GM21367 (cell line): ENCODE results near the gene WIPF2.
A peak's percentile ranks its signal among the peaks of the same experiment; 100 is the strongest.

ENCODE experiments used
- ATAC-seq: cut with Tn5 transposase; IDR thresholded peaks from one replicate; pipeline ENCODE4 v1.9.1; 2021; ENCODE audit not compliant: unreplicated experiment

Gene WIPF2

DNA sequence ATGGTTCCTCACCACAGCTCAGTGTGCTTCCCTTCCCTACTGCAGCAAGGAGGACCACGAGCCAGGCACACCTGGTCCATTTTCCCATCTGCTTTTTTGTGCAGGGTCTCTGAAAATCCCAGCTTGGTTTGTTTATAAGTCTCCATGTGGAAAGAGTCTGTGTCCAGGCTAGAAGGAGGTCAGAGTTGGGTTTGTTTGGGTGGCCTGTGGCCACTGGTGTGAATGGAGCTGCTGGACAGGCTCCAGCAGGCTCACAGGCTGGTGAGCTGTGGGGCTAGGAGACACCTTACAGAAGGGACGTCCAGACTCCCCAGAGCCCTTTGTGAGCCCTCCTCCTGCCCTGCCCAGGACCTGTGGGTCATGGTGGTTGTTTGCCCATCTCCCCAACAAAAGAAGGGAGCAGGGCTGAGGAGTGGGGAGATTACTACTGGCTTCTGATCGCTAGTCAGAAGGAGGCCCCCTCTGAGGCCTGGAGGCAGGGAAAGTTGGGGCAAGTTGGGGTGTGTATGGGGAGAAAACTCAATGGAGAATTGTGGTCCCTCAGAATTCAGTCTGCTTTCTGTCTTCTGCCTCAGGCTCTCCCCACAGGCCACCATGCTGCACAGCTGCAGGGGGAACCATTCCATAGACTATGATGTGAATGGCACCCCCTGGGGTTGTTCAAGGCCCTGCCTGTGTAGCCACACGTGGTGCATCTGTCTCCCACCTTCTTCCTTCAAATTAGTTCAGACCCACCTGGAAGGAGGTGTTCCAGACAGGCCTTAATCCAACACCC lies 94.0 kb downstream of the WIPF2 start:
- no peak for ATAC-seq

DNA sequence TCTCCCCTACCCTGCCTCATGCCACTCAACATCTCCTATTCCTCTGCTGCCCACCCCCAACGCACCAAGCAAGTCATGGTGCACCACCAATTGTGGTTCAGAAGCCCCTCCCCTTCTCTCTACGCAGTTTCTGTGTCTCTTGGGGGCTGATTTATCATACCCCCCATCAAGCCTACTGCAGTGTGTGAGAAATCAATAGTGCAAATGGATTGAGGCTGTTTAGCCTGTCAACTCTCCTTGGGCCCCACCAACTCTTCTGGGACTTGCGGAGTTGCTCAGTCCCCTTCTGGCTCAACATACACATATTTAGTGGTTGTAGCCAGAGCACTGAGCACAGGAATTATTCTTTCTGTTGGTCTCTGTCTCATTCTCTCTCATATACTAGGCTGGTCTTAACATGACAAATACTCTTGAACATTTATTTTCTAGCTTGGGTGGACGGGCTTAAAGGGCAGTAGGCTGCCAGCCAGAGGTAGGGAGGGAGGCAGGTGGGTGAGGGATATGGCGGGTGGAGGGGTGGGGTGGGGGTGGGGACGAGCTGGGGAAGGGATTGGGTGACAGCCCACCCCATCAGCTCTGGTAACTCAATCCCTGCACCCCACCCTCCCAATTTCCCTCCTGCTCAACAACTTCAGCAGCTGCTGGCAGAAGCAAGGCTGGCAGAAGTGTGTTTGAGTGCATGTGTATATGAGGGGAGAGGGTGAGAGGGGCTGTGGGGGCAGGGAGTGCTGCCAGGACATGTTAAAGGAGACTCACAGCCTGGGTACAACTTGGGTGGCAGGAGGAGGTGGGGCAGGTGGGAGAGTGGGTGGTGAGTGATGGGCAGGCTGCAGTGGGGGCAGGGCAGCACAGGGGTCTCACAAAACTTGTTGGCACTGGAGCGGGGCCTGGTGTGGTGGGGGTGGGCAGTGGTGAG lies 94.8 kb downstream of the WIPF2 start:
- ATAC-seq: no peak

DNA sequence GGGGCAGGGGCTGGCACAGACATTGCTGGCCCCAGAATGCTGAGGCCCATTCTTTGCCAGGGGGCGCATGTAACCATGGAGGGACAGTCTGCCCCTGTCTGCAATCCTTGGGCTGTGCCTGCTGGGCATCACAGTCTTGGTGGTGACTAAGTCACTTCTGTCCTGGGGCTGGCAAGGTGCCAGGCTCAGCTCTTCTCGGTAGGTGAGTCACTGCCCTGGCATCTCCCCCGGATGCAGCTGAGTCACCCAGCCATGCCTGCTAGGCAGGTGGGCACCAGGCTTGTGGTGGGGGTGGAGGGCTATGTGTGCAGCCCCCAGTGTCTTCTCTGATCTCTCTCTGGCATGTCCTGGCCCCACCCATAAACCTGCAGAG lies 95.5 kb downstream of the WIPF2 start:
- no peak for ATAC-seq

DNA sequence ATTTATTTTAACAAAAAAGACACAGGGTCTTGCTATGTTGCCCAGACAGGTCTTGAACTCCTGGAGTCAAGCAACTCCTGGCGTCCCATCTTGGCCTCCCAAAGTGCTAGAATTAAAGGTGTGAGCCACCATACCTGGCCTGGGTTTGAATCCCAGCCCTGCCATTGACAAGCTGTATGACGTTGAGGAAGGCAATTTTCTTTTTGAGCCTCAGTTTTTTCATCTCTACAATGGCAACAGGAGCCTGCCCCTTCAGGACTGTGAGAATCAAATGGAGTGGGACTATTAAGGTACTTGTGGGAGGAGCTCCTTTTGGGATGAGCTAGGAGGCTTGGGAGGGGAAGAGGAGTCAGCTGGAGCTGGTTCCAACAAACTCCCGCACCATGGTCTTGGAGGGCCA lies 96.1 kb downstream of the WIPF2 start:
- no peak for ATAC-seq

DNA sequence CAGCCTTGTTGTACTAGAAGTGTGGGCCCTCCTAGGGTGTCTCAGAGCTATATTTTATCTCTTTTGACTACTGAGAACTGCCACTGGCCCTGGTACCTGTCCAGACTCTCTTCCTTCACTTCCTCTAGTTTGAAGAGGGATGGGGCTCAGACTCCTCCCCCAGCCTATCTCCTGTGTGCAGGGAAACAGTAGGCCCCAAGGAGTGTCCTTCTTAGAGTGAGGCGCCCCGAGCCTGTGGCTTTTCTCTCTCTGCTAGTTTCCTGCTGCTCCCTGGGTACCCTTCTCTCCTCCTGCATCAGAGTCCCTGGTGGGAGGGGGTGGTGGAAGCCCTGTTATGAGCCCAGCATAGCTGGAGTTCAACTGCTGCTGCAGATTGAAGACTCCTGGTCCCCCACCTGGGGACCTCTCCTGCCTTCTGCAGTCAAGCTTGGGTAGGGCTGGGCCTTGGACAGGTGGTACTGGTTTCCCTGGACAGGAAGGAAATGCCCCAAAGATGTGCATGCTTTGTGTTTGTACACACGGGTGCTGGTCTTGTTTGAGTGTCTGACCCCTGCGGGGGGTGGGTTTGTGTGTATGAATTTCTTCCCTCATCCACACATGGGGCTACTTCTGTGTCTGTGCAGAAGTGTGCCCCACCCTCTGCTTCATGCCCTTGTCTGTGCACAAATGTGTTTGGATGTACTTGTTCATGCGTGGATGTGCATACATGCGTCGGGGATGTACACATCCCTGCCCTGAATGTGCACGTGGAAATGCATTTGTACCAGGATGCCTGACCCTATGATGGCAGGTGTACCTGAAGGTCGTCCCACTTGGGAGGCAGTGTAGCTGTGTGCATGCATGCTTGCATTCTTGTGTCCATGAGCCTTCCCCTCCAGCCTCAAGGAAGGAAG lies 96.8 kb downstream of the WIPF2 start:
- ATAC-seq: no peak

DNA sequence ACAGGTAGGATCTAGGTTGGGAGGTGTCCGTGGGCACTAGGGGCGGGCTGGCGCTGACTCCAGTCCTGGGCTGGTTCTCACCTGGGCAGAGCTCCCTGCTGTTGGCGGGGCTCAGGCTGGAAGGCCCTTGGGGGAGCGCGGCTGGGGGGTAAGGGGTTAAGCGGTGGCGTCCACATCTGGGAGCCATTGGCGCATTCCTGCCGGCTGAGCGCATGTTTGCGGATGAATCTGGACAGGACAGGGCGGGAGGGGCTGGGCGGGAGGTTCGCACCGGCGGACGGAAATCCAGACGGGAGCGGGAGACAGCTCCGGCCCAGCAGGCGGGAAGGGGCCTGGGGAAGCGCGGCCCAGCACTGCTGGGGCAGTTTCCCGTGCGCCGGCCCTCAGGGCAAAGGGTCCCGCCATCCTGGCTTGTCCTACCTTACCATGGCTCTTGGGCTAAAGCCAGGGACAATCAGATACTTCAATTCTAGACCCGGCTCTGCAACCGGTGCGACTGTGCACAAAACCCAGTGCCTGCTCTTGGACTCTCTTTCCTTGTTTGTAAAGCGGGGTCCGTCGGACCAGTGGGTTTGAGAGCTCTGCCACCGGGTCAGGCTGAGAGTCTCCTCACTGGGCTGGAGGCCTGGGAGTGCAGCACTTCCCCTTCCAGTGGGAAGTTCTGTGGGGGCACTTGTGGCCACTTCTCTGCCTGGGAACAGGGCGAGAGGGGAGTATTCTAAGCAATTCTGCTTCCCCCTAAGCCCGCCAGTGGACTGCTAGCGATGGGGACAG lies 97.7 kb downstream of the WIPF2 start:
- ATAC-seq: no peak

DNA sequence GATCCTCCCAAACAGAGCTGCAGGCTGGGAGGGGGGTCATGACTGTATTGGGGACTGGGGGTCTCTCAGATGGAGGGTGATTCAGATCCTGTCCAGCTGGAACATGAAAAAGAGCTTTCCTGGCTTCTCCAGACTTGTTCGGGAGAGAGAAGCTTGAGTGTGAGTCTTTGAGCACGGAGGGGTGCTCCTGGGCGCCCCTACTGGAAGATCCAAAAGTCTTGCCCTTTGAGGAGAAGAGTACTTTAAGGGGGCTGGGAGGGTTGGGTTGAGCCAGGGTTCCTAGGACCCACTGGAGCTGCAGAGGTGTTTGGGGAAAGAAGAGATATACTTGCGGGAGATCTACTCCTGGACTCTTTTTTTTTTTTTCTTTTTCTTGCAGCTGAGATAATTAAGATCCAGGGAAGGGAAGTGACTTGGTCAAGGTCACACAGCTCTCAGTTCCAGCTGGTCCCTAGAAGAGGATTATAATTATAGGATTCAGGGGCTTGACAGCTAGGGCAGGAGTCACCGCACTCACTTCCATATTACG lies 98.3 kb downstream of the WIPF2 start:
- ATAC-seq: no peak

DNA sequence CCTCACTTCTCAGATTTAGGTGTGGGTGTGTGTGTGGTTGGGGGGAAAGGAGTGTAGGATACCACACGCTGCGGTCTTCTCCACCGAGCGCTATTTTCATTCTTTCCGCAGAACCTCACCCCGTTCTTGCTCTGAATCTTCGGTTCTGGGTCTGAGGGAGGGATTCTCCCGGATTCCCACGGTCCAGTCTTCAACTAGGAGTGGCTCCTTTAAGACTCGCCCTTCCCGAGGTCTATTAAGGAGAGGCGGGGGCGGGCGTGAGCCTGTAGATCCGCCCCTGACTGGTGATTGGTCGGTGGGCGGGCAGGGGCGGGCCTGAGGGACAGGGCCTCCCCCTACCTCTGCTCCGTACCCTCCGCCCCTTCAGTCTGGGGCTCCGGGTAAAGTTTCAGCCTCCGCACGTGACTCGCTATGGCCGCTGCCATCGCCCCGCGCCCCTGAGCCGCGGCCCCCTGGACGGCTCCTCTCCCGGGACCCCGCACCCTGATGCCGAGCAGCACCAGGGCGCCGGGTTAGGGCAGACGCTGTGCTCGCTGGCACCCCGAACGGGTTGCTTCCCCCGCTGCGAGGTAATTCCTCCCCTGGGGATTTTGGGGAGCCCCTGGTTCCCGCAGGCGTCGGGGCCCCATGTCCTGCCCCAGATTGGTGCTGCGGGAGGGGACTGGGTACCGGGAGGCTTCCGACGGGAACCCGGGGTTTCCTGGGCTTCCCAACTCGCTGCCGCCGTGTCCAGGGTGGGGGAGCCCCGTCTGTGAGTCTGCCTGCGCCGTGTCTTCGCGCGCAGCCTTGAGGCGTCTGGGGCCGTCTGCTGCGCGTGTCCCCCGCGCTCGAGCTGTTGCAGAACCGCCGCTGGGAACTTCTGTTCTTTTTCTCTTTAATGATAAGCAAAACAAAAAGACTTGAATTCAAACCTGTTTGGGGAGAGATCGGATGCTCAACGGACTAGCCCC lies 99.1 kb downstream of the WIPF2 start:
- ATAC-seq: peak; percentile 39

DNA sequence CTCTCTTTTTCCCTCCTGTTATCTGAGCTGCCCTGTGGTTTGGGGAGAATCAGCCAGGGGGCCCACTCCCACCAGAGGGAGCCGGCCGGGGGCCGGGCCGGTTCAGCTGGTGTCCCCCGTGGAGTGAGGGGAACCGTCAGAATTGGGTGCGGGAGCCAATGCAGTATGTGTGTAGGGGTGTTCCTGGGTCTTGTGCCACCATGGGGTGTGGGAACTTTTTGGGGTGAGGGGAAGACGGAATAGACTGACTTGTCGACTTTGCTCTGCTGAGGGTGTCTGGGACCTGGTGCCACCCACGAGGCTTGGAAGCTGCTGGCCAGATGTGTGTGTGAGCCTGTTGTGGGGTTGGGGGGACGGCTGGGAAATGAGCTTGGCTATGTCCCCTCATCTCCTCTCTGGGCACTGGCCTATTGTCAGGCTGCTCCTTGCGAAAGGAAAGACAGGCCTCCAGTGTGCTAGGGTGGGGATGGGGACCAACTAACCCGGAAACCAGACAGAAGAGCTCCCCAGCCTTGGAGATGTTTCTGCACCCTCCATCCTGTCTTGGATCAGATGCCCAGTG lies 99.8 kb downstream of the WIPF2 start:
- no peak for ATAC-seq

DNA sequence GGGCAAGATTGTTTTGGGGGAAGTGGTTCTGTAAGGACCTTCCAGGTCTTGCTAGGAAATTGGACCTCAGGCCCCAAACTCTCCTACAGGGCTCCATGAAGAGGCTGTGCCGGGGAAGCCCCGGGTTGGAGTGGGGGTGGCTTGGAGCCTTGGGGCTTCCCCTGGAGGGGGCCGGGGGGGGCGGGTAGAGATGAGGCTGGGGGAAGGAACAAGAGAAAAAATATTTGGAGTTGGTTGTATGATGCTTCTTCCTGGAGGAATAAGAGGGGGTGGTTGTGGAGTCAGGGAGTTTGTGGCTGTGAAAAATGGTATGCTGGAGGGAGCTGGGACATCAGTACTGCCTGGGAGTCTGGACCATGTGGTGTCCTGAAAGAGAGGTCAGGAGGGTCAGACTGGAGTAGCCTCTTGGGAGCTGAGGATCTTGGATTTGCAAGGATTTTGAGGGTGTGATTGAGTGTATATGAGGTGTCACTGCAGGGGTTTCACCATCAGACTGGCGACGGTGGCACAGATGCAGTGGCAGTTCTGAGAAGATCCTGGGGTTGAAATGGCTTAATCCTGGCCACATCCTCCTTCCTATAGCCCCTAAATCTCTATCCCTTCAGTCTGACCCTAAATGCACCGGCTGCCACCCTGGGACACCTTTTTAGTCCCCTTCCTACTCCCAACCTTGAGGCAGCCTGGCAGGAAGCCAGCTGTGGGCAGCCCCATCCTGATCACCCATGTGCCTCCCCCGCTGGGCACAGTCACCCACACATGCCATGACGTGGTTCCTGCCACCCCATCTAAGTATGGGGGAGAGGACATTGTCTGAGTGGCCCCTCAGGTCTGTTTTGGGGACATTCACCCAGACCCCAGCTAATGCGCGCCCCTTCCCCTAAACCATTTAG lies 100.8 kb downstream of the WIPF2 start:
- no peak for ATAC-seq

DNA sequence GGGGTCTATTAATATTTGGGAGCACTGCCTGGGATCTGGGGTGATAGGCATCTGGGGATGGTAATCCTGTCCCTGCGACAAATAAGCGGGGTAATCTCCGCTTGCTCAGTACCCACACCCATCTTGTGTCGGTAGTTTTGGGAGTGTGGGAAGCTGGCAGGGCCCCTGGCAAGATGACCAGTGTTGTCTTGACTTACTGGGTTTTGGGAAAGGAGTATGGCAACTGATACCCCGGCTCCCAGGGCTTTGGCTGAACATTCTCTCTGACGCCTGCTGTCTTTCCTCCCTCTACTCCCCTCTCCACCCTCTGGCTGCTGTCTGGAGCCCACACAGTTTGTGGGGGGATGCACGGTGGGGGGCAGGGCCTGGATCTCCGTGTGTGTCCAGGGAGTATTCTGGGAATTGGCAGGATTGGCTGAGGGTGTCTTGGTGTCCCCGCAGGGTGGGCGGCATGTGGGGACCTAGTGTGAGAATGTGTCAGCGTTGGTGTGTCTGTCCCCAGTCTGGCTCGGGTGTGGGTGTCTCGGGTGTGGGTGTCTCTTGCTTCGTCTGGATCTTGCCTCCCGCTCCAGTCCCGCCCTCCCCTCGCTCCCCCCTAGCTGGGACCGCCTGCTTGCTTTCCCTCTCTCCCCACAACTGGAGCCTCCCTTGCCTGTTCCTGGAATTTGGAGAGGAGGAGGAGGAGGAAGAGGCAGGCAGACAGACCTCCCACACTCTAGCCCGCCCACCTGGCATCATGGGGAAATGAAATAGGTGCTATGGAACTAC lies 101.8 kb downstream of the WIPF2 start:
- no peak for ATAC-seq

DNA sequence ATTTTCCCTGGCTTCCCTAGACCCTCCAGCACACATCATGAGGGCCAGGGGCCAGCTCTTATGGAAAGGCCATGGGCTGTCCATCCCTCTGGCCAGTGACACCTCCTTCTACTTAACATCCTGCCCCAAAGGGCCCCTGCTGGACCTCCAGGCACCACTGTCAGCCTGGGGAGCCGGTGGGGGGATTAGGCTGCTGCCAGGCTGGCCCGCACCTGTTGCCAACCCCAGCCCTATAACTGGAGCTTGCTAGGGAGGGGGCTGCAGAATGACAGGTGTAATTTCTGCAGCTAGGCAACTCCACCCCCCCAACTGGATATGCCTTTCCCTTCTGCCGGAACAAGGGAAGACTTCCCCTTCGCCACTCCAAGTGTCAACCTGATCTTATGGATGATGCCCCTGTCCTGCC lies 102.4 kb downstream of the WIPF2 start:
- no peak for ATAC-seq

DNA sequence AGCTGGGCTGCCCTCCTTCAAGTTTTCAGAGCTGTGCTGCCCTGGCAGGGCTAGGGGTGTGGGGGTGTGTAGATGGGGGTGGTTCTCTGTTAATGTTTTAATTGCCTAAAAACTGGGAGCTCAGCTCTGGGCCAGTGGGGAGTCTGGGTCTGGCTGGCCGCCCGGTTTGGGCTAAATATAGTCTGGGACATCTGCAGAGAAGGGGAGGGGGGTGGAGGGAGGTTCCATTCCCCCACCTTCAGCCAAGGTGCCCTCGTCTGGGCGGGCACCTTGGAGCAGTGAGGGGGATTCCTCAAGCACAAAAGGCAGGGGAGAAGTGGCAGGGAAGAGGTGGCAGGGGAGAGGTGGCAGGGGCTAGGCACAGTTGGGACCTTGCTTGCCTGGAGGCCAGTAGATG lies 102.9 kb downstream of the WIPF2 start:
- ATAC-seq: no peak

DNA sequence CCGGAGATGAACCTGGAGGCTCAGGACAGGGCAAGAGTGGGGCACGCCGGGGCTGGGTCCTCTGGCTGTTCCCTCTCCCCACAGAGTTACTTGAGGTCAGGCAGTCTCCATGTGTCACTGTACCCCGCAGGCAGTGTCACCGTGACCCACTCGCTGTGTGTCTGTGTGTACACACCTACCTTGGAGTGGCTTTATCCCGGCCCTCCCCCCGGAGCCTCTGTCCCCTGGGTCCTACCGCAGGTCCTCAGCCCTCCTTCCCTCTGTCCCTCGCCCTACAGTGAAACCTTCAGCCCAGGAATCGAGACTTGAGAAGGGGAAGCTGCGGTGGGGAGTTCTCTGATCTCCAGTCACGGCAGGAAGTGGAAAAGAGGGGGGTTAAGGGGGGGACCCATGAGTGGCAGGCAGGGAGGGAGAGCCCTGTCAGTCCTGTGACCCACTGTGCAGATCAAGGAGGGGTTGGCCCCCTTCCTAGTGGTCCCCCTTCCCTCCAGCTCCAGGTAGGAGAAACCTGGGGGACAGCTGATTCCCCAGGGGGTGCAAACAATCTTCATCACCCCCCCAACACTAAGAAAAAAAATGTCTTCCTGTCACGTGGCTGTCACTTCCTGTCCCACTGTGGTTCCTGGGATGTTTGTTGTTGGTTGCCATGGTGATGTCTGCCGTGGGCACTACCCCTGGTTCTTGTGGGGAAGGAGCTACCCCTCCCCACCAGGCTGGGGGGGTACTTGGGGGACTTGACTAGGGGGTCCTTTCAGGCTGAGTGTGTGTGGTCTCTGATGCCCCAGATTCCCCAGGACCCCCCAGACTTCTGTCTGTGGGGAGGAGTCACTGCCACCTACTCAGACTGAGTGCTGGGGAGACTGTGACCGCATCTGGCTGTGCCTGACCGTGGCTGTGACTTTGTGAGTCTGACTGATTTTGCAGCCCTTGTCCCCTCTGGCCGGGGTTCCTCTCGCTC lies 103.5 kb downstream of the WIPF2 start:
- peak; percentile 21 for ATAC-seq

DNA sequence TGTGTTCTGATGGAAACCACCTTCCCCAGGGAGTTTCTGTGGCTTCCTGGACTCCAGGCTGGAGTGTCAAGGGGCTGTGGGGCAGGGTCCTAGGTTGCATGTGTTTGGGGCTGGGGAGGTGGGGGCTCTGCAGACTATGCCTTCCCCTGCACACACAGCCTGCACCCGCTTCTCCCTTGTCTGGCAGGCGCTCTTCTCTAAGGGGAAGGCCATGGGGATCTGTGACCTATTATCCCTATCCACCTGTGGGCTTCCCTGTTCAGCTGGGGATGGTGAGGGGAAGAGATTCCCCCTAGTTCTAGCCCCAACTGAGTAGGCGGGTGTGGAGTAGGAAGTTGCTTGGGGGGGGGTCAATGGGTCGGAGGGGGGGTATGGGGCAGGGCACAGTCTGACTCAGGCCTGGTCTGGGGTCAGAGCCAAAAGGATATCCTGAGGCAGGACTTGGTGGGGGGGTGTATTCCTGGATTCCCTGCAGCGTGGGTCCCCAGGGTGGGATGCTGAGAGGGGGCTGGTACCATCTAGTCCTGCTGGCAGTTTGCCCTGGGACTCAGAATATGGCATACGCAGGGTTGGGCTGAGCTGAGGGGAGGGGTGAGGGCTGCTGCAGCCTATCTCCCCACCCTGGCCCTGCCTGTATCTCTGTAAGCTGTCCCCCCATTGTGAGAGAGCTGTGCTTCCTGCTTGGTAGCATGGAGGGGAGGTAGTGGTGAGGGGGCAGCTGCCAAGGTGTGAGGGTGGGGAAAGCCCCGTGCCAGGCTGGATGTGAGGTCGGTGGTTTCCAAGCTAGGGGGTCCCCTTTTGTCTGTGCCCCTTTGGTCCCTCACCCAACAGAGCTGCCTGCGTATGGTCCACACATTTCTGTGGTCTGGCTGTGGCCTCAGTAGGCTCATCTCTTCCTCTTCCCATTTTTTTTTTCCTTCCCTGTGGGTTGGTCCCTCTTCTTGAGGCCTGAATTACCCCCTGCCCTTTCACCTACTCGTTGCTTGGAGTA lies 104.6 kb downstream of the WIPF2 start:
- ATAC-seq: no peak
